ENCODE data around the gene APBA2.

The APBA2 gene

GRCh38 chr15:28923726-28924280, 38.0 kb downstream of the APBA2 start:
- DNase-seq (no peak), ATAC-seq (ENCODE audit: insufficient read depth, low read depth) (no peak)
- Histone ChIP-seq H3K9me3 (ENCODE audit: insufficient read depth, low read length, severe bottlenecking) (no peaks in the 10 kb centered on the region), H3K27me3 (ENCODE audit: insufficient read depth, low read length, poor library complexity) (no peaks in the 10 kb centered on the region), H2AFZ (ENCODE audit: low read depth, low read length) (no peak overlapping the region), H3K36me3 (ENCODE audit: insufficient read depth, low read length) (no peaks in the 10 kb centered on the region), H3K4me3 (ENCODE audit: low read depth in 1 of 2, low read length in 2 of 2) (no peak overlapping the region), H3K27ac (ENCODE audit: low read length) (no peak overlapping the region), H4K20me1 (ENCODE audit: insufficient read depth, low read length) (no peaks in the 10 kb centered on the region; the same call in 1 of the 2 replicates), H3K4me2 (ENCODE audit: insufficient read depth, low read length) (no peak overlapping the region), H3K9ac (ENCODE audit: low read depth, low read length) (no peak overlapping the region), H3K4me1 (ENCODE audit: insufficient read depth, low read length) (no peaks in the 10 kb centered on the region), H3K79me2 (ENCODE audit: insufficient read depth, low read length) (no peaks in the 10 kb centered on the region)
- no peak for TF ChIP-seq EZH2 (IDR thresholded peaks at IDR 0.05; ENCODE audit: borderline replicate concordance, low read depth, low read length, severe bottlenecking)
- TF ChIP-seq, protein P1, sequence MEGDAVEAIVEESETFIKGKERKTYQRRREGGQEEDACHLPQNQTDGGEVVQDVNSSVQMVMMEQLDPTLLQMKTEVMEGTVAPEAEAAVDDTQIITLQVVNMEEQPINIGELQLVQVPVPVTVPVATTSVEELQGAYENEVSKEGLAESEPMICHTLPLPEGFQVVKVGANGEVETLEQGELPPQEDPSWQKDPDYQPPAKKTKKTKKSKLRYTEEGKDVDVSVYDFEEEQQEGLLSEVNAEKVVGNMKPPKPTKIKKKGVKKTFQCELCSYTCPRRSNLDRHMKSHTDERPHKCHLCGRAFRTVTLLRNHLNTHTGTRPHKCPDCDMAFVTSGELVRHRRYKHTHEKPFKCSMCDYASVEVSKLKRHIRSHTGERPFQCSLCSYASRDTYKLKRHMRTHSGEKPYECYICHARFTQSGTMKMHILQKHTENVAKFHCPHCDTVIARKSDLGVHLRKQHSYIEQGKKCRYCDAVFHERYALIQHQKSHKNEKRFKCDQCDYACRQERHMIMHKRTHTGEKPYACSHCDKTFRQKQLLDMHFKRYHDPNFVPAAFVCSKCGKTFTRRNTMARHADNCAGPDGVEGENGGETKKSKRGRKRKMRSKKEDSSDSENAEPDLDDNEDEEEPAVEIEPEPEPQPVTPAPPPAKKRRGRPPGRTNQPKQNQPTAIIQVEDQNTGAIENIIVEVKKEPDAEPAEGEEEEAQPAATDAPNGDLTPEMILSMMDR (IDR thresholded peaks at IDR 0.05; ENCODE audit: borderline replicate concordance, extremely low read depth, low read length, poor library complexity, severe bottlenecking) = no peak

DNA sequence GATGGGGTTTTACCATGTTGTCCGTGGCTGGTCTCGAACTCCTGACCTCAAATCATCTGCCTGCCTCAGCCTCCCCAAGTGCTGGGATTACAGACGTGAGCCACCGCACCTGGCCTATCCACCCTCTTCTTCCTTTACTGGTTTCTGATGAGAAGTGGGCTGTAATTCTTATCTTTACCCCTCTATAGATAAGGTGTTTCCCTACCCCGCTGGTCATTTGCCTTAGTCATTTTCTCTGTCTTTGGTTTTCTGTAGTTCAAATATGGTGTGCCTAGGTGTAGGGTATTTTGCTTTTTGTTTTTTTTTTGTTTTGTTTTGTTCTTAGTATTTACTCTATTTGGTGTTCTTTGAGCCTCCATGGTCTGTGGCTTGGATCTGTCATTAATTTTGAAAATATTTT, 41.3 kb downstream of the APBA2 start:
- no peak for TF ChIP-seq EZH2 (IDR thresholded peaks at IDR 0.05; ENCODE audit: borderline replicate concordance, low read depth, low read length, severe bottlenecking)
- TF ChIP-seq, protein P1 (IDR thresholded peaks at IDR 0.05; ENCODE audit: borderline replicate concordance, extremely low read depth, low read length, poor library complexity, severe bottlenecking) = no peak
- Histone ChIP-seq H4K20me1 (ENCODE audit: insufficient read depth, low read length) (no peaks in the 10 kb centered on the region), H3K9ac (ENCODE audit: low read depth, low read length) (no peak overlapping the region), H3K4me1 (ENCODE audit: insufficient read depth, low read length) (no peaks in the 10 kb centered on the region), H3K9me3 (ENCODE audit: insufficient read depth, low read length, severe bottlenecking) (no peaks in the 10 kb centered on the region), H3K79me2 (ENCODE audit: insufficient read depth, low read length) (no peaks in the 10 kb centered on the region), H3K4me2 (ENCODE audit: insufficient read depth, low read length) (no peak overlapping the region), H2AFZ (ENCODE audit: low read depth, low read length) (no peak overlapping the region), H3K36me3 (ENCODE audit: insufficient read depth, low read length) (no peaks in the 10 kb centered on the region), H3K27ac (ENCODE audit: low read length) (no peak overlapping the region), H3K27me3 (ENCODE audit: insufficient read depth, low read length, poor library complexity) (no peaks in the 10 kb centered on the region), H3K4me3 (ENCODE audit: low read depth in 1 of 2, low read length in 2 of 2) (no peak overlapping the region)
- DNase-seq = no peak
- ATAC-seq (ENCODE audit: insufficient read depth, low read depth) = no peak

DNA sequence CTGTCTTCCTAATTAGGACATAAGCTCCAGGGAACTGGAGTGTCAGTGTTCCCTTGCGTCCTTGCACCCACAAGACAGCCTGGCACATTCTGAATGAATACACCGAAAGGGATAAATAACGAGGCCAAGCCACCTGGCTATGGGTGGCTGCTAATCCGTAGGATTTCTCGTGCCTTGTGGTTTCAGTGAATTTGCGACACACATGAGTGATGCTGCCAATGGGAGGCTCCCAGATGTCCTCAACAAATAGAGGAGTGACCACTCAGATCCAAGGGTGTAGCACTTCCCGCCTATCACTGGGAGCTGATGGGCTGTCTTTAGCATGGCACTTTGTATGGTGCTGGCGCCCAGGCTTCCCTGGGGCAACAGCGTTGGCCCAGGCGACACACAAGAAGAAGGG, 43.4 kb downstream of the APBA2 start:
- TF ChIP-seq, protein P1 (IDR thresholded peaks at IDR 0.05; ENCODE audit: borderline replicate concordance, extremely low read depth, low read length, poor library complexity, severe bottlenecking) = no peak
- TF ChIP-seq EZH2 (IDR thresholded peaks at IDR 0.05; ENCODE audit: borderline replicate concordance, low read depth, low read length, severe bottlenecking) = no peak
- Histone ChIP-seq H3K9ac (ENCODE audit: low read depth, low read length) (no peak overlapping the region), H3K27me3 (ENCODE audit: insufficient read depth, low read length, poor library complexity) (no peaks in the 10 kb centered on the region), H2AFZ (ENCODE audit: low read depth, low read length) (no peak overlapping the region), H3K9me3 (ENCODE audit: insufficient read depth, low read length, severe bottlenecking) (no peaks in the 10 kb centered on the region), H4K20me1 (ENCODE audit: insufficient read depth, low read length) (no peaks in the 10 kb centered on the region; the same call in 1 of the 2 replicates), H3K4me2 (ENCODE audit: insufficient read depth, low read length) (no peak overlapping the region), H3K79me2 (ENCODE audit: insufficient read depth, low read length) (no peaks in the 10 kb centered on the region), H3K4me3 (ENCODE audit: low read depth in 1 of 2, low read length in 2 of 2) (no peak overlapping the region), H3K27ac (ENCODE audit: low read length) (no peak overlapping the region), H3K4me1 (ENCODE audit: insufficient read depth, low read length) (no peaks in the 10 kb centered on the region), H3K36me3 (ENCODE audit: insufficient read depth, low read length) (no peaks in the 10 kb centered on the region)
- DNase-seq (no peak), ATAC-seq (ENCODE audit: insufficient read depth, low read depth) (no peak)

Data from DND-41 (cell line).